Nephron progenitor cell (in vitro differentiated cells): ENCODE results near the gene CNOT10.

ENCODE experiments used
- DNase-seq: peaks from one replicate; pipeline ENCODE4 v3.0.0; 2021
- H3K27ac Mint-ChIP-seq: 2 replicates; pipeline ENCODE4 v1.8.0; 2021; ENCODE audit warnings: mild to moderate bottlenecking, moderate library complexity, mixed read lengths
- H3K27me3 Mint-ChIP-seq: 2 replicates; pipeline ENCODE4 v1.8.0; 2021; ENCODE audit warnings: mild to moderate bottlenecking, low read depth, mixed read lengths; ENCODE audit not compliant: poor library complexity
- H3K36me3 Mint-ChIP-seq: 2 replicates; pipeline ENCODE4 v1.8.0; 2021; ENCODE audit warnings: low read depth, mixed read lengths
- H3K4me1 Mint-ChIP-seq: 2 replicates; pipeline ENCODE4 v1.8.0; 2021; ENCODE audit warnings: mixed read lengths
- H3K4me3 Mint-ChIP-seq: 2 replicates; pipeline ENCODE4 v1.8.0; 2021; ENCODE audit warnings: mild to moderate bottlenecking, moderate library complexity, mixed read lengths
- H3K9me3 Mint-ChIP-seq: 2 replicates; pipeline ENCODE4 v1.8.0; 2021; ENCODE audit warnings: mild to moderate bottlenecking, moderate library complexity, mixed read lengths
- TF ChIP-seq, protein P1 (sequence below): fragments of 200-600 bp; sonication (generic); IDR thresholded peaks from 2 replicates; pipeline ENCODE4 v1.5.0; 2021; ENCODE audit warnings: antibody characterized with exemption

Gene CNOT10

DNA sequence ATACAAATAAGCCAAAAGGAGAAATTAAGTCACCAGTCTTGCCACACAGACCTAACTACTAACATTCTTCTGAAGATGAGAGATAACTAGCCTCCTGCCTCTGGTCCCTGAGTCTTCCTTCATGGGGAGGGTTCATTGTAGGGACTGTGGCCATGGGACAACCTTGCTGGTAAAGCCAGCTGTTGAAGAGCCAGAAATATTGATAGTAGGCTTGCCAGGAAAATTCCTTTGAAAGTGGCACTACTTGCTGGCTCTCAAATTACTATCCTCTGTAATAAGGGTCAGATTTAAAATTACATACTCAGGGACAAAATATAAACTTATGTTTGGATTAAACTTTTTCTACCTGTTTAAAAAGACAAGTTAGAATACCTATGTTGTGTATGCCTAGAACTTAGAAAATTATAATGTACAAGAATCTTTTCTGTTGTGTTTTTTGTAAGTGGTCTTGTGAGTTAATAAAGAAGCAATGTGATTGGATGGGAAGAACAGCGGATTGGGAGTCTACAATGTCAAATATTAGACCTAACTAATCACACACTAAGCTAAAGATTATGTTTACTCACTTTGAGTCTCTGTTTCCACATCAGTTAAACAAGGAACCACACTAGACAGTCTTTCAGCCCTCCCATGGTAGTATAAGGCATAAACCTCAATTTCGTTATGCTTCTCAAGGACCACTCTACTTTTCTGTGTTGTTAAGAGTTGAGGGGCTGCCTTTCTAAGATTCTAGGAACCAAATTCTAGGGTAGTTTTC is 72.8 kb downstream of the CNOT10 start:
- H3K4me3 Mint-ChIP-seq = no peak overlapping the region
- H3K36me3 Mint-ChIP-seq = peaks cover 52% of the 10 kb centered on the region
- no peak for DNase-seq
- H3K27me3 Mint-ChIP-seq = peaks cover 4% of the 10 kb centered on the region
- no peaks in the 10 kb centered on the region for H3K9me3 Mint-ChIP-seq
- peak overlapping the region; percentile 43 for H3K27ac Mint-ChIP-seq
- H3K4me1 Mint-ChIP-seq = peaks cover 6% of the 10 kb centered on the region
- TF ChIP-seq, protein P1, sequence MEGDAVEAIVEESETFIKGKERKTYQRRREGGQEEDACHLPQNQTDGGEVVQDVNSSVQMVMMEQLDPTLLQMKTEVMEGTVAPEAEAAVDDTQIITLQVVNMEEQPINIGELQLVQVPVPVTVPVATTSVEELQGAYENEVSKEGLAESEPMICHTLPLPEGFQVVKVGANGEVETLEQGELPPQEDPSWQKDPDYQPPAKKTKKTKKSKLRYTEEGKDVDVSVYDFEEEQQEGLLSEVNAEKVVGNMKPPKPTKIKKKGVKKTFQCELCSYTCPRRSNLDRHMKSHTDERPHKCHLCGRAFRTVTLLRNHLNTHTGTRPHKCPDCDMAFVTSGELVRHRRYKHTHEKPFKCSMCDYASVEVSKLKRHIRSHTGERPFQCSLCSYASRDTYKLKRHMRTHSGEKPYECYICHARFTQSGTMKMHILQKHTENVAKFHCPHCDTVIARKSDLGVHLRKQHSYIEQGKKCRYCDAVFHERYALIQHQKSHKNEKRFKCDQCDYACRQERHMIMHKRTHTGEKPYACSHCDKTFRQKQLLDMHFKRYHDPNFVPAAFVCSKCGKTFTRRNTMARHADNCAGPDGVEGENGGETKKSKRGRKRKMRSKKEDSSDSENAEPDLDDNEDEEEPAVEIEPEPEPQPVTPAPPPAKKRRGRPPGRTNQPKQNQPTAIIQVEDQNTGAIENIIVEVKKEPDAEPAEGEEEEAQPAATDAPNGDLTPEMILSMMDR = no peak

DNA sequence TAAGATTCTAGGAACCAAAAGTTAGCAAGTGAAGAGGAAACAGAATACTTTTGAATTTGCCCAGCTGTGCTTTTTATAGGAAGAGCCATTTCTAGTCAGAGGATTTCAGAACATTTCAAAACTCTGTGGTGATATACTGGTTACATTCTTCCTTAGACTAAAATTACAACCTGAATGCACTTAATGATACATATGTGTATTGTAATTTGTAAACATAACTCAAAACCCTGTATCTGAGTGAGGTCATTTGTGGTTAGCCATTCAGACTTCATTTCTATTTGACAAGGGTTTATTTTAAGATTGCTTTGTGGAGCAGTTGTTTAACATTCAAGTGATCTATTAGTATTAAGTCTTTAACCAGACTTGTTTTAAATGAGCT is 73.4 kb downstream of the CNOT10 start:
- Mint-ChIP-seq H3K27ac (no peak overlapping the region), H3K4me1 (peaks cover 6% of the 10 kb centered on the region), H3K9me3 (no peaks in the 10 kb centered on the region), H3K4me3 (no peak overlapping the region), H3K36me3 (peaks cover 50% of the 10 kb centered on the region), H3K27me3 (peaks cover 4% of the 10 kb centered on the region)
- no peak for DNase-seq
- TF ChIP-seq, protein P1 = no peak

DNA sequence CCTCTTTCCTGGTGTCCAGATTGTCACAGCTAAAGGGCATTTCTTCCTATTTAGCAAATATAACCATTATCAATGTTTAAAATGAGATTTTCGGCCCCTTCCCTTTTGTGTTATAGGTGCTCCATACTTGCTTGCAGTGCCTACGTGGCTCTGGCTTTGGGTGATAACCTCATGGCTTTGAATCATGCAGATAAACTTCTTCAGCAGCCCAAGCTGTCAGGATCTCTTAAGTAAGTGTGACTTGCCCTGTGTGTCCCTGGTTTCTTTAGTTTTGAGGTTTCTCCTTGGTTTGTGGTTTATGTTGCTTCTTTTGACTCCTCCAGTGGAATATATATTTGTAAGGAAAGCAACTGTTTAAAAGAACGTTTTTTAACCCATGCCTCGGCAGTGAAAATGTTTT is 74.4 kb downstream of the CNOT10 start:
- H3K36me3 Mint-ChIP-seq = peaks cover 49% of the 10 kb centered on the region
- no peak overlapping the region for H3K4me3 Mint-ChIP-seq
- H3K4me1 Mint-ChIP-seq = peaks cover 6% of the 10 kb centered on the region
- no peak for DNase-seq
- no peaks in the 10 kb centered on the region for H3K9me3 Mint-ChIP-seq
- TF ChIP-seq, protein P1 = no peak
- H3K27ac Mint-ChIP-seq = peak overlapping the region; percentile 47
- peaks cover 4% of the 10 kb centered on the region for H3K27me3 Mint-ChIP-seq

DNA sequence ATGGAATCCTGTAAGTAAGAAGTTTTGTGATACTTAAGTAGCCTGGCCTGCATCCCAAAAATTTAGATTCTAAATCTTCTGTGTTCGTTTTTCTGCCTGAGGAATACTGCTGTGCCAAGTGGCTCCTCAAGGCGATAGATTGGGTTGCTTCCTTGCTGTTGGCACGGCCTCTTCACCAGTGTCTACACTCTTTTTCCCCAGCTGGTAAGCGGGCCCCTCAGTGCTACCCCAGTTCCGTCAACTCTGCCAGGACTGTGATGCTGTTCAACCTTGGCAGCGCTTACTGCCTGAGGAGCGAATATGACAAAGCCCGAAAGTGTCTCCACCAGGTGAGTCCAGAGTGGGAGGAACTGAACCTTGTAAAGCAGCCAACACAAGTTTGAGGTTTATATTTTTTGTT is 79.5 kb downstream of the CNOT10 start:
- no peak for DNase-seq
- H3K36me3 Mint-ChIP-seq = peaks cover 60% of the 10 kb centered on the region
- no peaks in the 10 kb centered on the region for H3K4me1 Mint-ChIP-seq
- no peaks in the 10 kb centered on the region for H3K9me3 Mint-ChIP-seq
- TF ChIP-seq, protein P1 = no peak
- H3K27ac Mint-ChIP-seq = peak overlapping the region; percentile 19
- H3K27me3 Mint-ChIP-seq = no peaks in the 10 kb centered on the region
- no peak overlapping the region for H3K4me3 Mint-ChIP-seq

DNA sequence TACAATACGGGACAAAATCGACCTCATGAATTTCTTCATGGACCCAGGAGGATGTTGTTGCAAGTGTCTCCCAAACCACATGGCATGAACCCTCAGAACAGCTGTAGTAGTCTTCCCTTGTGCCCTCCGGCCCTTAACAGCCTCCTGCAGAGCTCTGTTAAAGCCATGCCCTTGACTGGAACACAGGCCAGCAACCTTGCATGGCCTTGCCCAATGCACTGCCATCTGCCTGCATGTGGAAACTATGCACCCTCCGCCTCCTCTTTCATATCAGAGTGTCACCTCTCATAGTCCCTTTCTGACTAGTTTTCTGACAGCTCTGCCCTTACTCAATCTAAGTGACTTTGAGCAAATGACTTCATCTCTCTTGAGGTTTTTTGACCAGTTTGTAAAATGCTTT is 93.4 kb downstream of the CNOT10 start:
- TF ChIP-seq, protein P1 = no peak
- Mint-ChIP-seq H3K4me3 (no peak overlapping the region), H3K27me3 (peaks cover 5% of the 10 kb centered on the region), H3K27ac (no peak overlapping the region), H3K9me3 (no peaks in the 10 kb centered on the region), H3K36me3 (peaks cover 31% of the 10 kb centered on the region), H3K4me1 (peaks cover 24% of the 10 kb centered on the region)
- no peak for DNase-seq
